HG03575 (cell line): ENCODE data around the gene APBB2.
"Not testable (repeated sequence)": the region's sequence is repeated elsewhere in the genome, so short reads cannot be mapped to it uniquely, and the experiment has no call there.

Experiments
- ATAC-seq: cut with Tn5 transposase; IDR thresholded peaks from one replicate; pipeline ENCODE4 v1.9.1; 2021; ENCODE audit not compliant: unreplicated experiment, insufficient number of reproducible peaks, low FRiP score; ENCODE audit errors: extremely low read depth

APBB2 gene

DNA sequence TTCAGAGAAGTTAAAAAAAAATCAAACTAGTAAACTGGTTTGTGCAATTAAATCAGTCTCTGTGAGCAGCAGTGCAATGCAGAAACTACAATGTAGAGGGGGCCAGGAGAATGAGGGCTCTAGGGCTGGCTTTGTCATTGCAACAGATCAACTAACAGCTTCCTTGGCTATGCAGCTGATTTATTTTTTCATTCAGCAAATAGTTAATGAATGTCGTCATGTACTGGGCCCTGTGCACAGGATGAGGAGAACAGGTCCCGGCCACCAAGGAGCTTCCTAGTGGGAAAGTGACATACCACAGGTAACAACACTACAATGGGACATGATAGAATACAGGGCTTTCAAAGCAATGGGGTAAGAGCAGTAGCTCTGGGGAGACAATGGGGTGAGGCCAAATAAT lies 274.5 kb downstream of the APBB2 start:
- no peak for ATAC-seq

GRCh38 chr4:40938337-40938736 lies 276.0 kb downstream of the APBB2 start:
- ATAC-seq = no peak

- ATAC-seq = no peak
These were observed 277.1 kb downstream of the APBB2 start for GRCh38 chr4:40937140-40937725.

- no peak for ATAC-seq
These were observed 279.7 kb downstream of the APBB2 start for GRCh38 chr4:40934676-40935075.

DNA sequence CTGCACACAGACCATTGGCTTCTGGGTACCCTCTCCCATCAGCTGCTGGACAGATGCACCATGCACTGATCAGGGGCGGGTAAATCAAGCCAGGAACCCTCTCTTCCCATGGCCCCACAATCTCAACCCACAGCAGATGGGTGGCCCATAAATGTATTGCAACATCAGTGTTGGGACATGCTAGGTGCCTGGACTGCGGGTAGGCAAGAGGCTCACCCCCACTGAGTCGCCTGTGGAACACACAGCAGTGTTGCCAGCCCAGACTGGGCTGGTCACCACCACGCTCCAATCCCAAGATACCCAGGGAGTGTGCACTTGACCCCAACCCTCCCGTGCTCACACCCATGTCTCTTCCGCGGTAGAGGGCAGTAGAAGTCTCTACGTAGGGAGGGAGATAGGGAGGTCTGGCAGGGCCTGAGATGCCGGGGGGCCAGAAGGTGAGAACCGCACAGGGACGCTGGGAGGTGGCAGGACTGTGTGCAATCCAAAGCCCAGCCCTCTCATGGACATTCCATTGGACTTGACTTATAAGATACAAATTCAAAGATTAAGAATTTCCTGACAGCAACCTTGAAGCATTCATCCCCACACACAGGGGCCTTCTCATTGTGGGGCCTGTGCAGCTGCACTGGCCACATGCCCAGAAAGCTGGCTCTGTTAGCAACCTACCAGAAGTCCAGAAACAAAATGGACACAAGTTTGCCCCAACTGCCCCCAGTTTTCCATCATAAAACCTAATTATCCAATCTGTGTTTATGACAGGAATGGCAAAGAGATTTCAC lies 280.9 kb downstream of the APBB2 start:
- ATAC-seq = no peak

- no peak for ATAC-seq
These were observed 282.5 kb downstream of the APBB2 start for GRCh38 chr4:40931841-40932240.

DNA sequence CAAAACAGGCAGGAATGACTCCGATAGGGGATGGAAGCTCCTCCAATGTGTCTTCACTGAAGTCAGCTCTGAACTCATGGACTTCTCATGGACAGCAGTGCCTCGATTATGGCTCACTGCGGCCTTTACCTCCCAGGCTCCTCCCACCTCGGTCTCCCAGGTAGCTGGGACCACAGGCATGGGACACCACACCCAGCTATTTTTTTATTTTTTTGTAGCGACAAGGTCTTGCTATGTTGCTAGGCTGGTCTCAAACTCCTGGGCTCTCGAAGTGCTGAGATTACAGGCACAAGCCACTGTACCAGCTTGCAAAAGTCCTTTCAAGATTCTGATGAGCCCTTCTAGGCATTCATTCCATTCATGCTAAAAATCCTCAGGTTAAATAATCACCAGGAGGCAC lies 283.1 kb downstream of the APBB2 start:
- ATAC-seq = no peak

DNA sequence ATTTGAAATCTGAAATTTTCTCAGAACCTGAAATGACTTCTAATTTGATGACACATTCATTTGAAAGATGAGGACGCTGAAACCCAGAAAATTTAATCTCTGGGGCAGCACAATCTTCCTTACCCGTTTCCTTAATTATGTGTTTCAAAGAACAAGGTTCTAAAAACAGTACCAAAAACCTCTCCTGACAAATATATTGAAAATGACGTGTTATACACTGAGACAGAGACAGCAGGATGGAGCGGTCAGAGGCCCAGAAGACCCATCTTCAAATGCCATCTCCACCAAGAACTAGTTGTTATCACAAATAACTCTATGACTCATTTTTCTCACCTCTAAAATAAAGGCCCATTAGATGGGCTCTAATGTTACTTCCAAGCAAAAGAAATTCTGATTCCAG lies 287.3 kb downstream of the APBB2 start:
- no peak for ATAC-seq

GRCh38 chr4:40924793-40925117 lies 289.6 kb downstream of the APBB2 start:
- ATAC-seq = no peak

DNA sequence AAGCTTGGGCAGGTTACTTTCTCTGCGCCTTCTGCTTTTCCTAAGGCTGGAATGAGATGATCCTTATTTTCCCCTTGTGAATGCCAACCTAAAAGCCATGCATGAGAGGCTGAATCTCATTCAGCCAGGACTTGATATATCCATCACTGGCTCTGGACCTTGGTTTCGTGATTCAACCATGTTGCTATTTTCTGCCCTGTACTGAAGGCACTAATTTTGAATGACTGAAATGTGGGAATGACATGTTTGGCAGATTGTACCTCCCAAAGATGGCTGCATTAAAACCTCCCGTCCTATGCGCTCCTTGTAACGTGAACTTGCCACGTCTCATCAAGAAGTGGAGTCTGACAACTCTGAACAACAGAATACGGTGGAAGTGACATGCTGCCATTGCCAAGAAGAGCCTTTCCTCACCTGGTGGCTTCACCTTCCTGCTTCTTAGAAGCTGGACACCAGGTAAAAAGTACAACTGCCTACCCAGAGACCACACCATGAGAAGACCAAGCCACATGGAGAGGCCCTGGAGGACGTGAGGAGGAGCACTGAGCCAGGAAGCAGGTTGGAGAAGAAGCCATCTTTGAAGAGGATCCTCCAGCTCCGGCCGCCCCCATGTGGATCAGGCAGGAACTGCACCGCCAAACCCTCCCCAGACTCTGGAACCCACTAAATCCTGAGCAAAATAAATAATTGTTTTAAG lies 290.1 kb downstream of the APBB2 start:
- ATAC-seq = no peak

DNA sequence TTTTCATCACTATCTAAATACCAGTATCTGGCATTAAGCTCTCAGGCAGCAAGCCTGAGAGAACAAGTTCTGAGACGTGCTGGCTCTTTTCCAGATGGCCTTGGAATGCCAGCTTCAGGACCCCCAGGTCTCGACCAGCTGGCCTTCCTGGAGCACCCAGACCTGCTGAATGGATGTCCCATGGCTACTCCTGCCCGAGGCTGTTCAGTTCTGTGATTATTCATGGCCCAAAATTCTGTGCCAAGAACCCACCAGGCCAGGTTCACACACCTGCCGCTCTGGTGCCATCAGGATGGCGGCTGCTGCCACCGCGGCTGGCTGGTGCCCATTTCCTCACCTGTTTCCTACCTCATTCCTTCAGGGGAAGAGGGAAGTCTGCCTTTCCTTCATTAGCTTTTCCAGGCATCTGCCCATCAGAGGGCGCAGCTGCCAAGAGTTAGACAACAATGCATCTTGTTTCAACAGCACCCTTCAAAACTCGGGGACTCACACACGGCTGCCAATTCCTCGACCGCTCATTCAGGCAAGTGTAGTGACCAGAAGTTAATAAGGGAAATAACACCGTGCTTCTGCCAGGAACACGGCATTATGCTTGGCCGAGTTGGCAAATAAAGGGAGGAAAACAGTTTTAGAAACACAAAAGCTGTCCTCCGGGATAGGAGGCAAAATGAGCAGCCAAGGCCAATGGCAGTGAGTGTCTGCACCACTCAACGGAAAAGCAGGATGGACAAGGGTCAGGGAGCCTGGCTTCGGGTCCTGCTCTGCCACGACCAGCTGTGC lies 290.8 kb downstream of the APBB2 start:
- no peak for ATAC-seq

GRCh38 chr4:40919976-40920375 lies 294.4 kb downstream of the APBB2 start:
- ATAC-seq = not testable (repeated sequence)

DNA sequence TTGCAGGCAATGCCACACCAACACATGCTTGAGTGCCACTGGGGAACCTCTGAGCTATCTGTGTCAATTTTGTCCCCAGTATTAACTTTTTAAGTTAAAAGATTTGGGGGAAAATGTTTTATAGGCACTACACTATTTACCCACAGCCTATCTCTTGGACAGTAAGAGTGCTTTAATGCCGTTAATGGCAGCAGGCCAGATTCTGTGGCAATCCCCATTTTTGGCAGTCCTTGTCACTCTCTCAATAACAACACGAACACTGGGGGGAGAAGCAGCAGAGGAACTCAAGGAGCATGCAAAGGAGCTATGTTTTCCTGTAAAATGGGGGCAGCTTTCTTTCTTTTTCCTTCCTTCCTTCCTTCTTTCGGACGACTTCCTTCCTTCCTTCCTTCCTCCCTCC lies 296.0 kb downstream of the APBB2 start:
- no peak for ATAC-seq

- no peak for ATAC-seq
These were observed 297.5 kb downstream of the APBB2 start for GRCh38 chr4:40916880-40917279.

DNA sequence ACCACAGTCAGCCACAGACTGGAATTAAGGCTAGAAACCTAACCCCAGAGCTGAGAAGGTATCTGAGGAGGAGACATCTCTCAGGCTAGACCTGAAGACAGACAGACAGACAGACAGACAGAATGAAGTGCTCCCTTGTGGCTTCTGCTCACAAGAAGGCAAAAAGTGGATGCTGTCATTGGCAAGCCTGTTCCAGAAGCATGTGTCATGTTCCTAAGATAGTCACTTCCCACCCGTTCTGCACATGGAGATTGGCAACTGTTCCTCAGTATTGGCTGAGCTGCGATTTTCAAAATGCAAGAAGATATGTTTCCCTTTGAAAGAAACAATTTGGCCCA lies 298.2 kb downstream of the APBB2 start:
- no peak for ATAC-seq

GRCh38 chr4:40915318-40916217 lies 298.8 kb downstream of the APBB2 start:
- ATAC-seq = no peak

- no peak for ATAC-seq
These were observed 301.7 kb downstream of the APBB2 start for GRCh38 chr4:40912460-40913184.

- ATAC-seq = no peak
These were observed 303.6 kb downstream of the APBB2 start for GRCh38 chr4:40910706-40911105.
